AG04450 (cell line): ENCODE results near the gene DMRTB1. TPM values are rescaled to one million over a fixed set of nuclear protein-coding genes. Genes with fewer than 3 reads are reported as not detected.

ENCODE experiments used
- CTCF ChIA-PET: fragments of 300-600, 350-600 bp; formaldehyde crosslinking; extraction: SDS; loops from one replicate; lab custom pipeline; 2022; ENCODE audit warnings: antibody characterized with exemption, inconsistent platforms; lab: Charles Lee
- POLR2A ChIA-PET: fragments of 350-600 bp; formaldehyde crosslinking; extraction: SDS; loops from one replicate; lab custom pipeline; 2021; ENCODE audit warnings: antibody characterized with exemption, inconsistent platforms; lab: Yijun Ruan, JAX
- DNase-seq: peaks from one replicate; pipeline ENCODE4 v3.0.0-alpha.2; 2011; ENCODE audit warnings: low read depth, low spot score
- H3K27ac ChIP-seq: one replicate; pipeline ENCODE4 v1.5.1; 2012; ENCODE audit warnings: low read depth, low read length, control low read depth
- H3K27me3 ChIP-seq: one replicate; pipeline ENCODE4 v1.6.0; 2012; ENCODE audit warnings: low read length; ENCODE audit not compliant: control insufficient read depth, insufficient read depth
- H3K4me3 ChIP-seq: 2 replicates; pipeline ENCODE4 v1.5.1; 2011; ENCODE audit warnings: mild to moderate bottlenecking, low read depth, low read length, control low read depth
- H3K9me3 ChIP-seq: 2 replicates; pipeline ENCODE4 v1.5.1; 2012; ENCODE audit warnings: low read length; ENCODE audit not compliant: control insufficient read depth, insufficient read depth
- polyA plus RNA-seq: library from polyadenylated mRNA; depleted of rRNA; stranded (reverse); fragments of >200 nt; gene quantifications from 2 replicates; pipeline ENCODE4 v1.2.3, GENCODE V29; 2011
- TF ChIP-seq, protein P1 (sequence below): IDR thresholded peaks from 2 replicates; pipeline ENCODE4 v1.5.1; 2011; ENCODE audit warnings: low read depth, low read length, control low read depth, inconsistent platforms

Gene DMRTB1
- polyA plus RNA-seq, 1 experiment = not detected

DNA sequence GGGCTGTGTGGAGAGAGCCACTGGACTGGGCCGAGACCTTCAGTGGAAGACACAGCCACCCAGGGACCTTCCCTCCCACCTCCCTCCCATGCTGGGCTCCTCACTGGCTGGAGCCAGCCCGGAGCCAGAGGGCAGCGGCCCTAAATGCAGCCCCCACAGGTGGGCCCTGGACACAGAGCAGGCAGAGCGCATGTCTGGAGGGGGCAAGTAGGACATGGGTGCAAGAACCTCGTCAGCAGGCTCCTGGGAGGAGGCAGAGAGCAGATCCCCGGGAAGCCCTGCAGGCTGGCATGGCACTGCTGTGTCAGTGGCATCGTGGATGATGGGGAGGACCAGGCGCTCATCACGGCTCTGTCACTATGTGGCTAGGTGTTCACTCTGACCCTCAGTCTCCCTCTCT, 45.7 kb downstream of the DMRTB1 start:
- H3K4me3 ChIP-seq = no peak overlapping the region
- no peaks in the 10 kb centered on the region; the same call in 1 of the 2 replicates for H3K9me3 ChIP-seq
- DNase-seq = no peak
- CTCF ChIA-PET = no interaction called here
- peaks cover 5% of the 10 kb centered on the region for H3K27me3 ChIP-seq
- POLR2A ChIA-PET = no interaction called here
- TF ChIP-seq, protein P1, sequence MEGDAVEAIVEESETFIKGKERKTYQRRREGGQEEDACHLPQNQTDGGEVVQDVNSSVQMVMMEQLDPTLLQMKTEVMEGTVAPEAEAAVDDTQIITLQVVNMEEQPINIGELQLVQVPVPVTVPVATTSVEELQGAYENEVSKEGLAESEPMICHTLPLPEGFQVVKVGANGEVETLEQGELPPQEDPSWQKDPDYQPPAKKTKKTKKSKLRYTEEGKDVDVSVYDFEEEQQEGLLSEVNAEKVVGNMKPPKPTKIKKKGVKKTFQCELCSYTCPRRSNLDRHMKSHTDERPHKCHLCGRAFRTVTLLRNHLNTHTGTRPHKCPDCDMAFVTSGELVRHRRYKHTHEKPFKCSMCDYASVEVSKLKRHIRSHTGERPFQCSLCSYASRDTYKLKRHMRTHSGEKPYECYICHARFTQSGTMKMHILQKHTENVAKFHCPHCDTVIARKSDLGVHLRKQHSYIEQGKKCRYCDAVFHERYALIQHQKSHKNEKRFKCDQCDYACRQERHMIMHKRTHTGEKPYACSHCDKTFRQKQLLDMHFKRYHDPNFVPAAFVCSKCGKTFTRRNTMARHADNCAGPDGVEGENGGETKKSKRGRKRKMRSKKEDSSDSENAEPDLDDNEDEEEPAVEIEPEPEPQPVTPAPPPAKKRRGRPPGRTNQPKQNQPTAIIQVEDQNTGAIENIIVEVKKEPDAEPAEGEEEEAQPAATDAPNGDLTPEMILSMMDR = no peak
- no peak overlapping the region for H3K27ac ChIP-seq

DNA sequence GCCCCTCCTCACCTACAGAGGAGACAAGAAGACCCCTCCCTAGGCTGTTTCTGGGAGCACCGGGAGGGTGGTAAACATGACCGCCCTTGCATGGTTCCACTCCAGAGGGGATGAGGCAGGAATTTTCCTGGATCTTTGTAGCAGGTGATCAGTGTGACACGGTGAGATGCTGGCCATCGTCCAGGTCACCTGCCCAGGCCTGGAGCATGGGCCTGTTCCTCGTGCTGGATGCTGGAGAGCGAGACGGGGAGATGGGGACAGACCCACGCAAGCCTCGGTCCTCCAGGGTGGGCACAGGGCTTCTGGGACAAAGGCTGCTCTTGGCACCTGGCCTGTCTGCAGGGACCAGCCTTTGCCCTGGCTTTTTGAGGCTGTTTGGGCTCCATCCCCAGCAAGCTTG, 46.2 kb downstream of the DMRTB1 start:
- ChIA-PET CTCF (no interaction called here), POLR2A (no interaction called here)
- no peak for DNase-seq
- TF ChIP-seq, protein P1 = no peak
- no peaks in the 10 kb centered on the region; the same call in 1 of the 2 replicates for H3K9me3 ChIP-seq
- no peak overlapping the region for H3K4me3 ChIP-seq
- no peak overlapping the region for H3K27ac ChIP-seq
- peaks cover 5% of the 10 kb centered on the region for H3K27me3 ChIP-seq

DNA sequence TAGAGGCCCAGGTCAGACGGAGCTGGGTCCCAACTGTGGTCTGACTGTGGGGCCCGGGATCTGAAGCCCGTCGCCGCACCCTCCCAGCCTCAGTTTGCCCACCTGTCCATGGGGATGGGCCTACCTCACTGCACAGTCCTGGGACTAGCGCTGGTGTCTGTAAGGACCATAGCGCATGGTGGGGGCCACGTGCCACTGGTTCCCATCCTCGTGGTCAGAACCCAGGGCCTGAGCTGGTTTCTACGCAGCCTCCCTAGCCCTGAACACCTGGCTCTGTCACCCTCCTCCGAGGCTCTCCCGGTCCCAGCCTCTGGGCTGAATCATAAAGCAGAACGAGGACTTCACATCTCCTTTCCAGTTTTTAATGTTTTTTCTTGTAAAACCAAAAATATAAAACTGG, 46.7 kb downstream of the DMRTB1 start:
- CTCF ChIA-PET = no interaction called here
- POLR2A ChIA-PET = no interaction called here
- Histone ChIP-seq H3K27me3 (peaks cover 5% of the 10 kb centered on the region), H3K4me3 (no peak overlapping the region), H3K27ac (no peak overlapping the region), H3K9me3 (no peaks in the 10 kb centered on the region; the same call in 1 of the 2 replicates)
- TF ChIP-seq, protein P1 = no peak
- DNase-seq = no peak

DNA sequence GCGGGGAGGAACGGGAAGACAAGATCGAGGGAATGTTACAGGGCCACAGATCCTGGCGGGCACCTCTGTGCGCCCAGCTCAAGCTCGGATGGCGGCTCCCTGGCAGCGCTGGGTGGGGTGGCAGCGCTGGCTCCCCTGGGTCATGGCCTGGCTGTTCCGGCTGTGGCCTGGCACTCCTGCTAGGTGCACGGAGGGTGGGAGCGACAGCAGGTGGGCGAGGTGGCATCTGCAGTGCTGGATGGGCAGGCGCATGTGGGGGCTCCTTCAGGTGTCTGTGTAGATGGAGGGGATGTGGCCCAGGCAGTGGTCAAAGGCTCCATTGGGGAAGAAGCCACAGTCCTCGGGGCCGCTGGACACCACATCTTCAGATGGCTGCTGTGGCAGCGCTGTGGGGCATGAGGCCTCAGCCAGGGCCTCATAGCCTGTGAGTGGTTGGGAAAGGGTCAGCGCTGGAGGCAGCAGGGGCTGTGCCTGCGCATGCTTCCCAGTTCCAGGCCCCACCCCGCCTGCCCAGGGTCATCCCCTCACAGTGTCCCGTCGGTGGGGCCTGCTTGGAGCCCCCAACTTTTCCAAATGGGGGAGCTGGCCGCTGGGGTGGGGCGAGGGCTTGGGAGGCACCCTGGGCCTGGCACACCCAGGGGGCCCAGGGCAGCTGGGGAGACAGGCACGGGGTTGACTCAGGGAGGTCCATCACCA, 47.3 kb downstream of the DMRTB1 start:
- TF ChIP-seq, protein P1 = no peak
- ChIA-PET POLR2A (no interaction called here), CTCF (no interaction called here)
- DNase-seq = no peak
- Histone ChIP-seq H3K9me3 (no peaks in the 10 kb centered on the region; the same call in 1 of the 2 replicates), H3K27ac (no peak overlapping the region), H3K27me3 (no peaks in the 10 kb centered on the region), H3K4me3 (no peak overlapping the region)

DNA sequence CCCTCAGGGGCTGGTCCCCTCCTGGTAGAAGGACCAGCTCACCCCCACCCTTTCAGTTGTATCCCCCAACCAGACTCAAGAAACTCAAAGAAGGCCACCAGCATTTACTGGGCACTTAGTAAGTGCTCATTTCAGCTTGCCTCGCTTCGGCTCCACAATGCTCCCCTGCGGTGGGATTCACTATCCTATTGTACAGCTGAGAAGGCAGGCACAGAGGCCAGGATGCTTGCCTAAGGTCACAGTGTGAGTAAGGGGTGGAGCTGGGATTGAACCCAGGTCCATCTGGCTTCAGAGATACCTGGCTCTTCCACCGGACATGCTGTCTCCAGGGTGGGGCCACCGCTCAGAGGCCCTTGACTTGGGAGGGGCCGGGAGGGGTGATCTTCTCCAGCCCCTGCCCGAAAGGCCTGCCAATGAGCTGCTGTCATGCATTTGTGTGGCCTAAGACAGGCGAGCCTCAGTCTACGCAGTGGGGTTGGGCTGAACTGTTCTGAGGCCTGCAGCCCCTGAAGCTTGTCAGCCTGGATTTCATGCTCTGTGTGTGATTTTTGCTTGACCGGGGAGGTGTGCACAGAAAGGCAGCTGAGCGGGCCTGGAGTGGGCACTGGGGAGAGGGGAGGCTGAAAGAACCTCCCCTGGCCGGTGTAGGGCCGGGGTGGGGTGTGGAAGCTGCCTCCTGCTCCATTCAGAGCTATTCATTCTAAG, 48.1 kb downstream of the DMRTB1 start:
- TF ChIP-seq, protein P1 = no peak
- Histone ChIP-seq H3K27ac (no peak overlapping the region), H3K9me3 (no peaks in the 10 kb centered on the region; the same call in 1 of the 2 replicates), H3K4me3 (no peak overlapping the region), H3K27me3 (no peaks in the 10 kb centered on the region)
- POLR2A ChIA-PET = interaction anchor here (0.6 kb wide), 1 partner anchor 275 kb away, joined by 3 read pairs; no protein-coding TSS in a partner anchor
- DNase-seq = no peak
- CTCF ChIA-PET = interaction anchor here (0.8 kb wide), 1 partner anchor 22 kb away, joined by 3 read pairs; no protein-coding TSS in a partner anchor
